OCI-LY1 (cell line): Measurements from ENCODE around the gene STK32B.

ENCODE experiments used
- H2AFZ ChIP-seq: fragments of 200-600 bp; sonication (generic), shearing (Covaris generic); 2 replicates; pipeline ENCODE4 v1.6.0; 2014; ENCODE audit warnings: antibody characterized with exemption, mild to moderate bottlenecking, low read length
- H3F3A ChIP-seq: fragments of 200-600 bp; sonication (generic), shearing (Covaris generic); 2 replicates; pipeline ENCODE4 v1.6.0; 2014; ENCODE audit warnings: mild to moderate bottlenecking, antibody characterized with exemption, low read length, moderate library complexity; ENCODE audit not compliant: insufficient read depth
- H3K27ac ChIP-seq: fragments of 200-600 bp; sonication (generic); 2 replicates; pipeline ENCODE4 v1.5.1; 2014; ENCODE audit warnings: low read length, mixed run types, mild to moderate bottlenecking, low read depth; ENCODE audit not compliant: poor library complexity, severe bottlenecking
- H3K27me3 ChIP-seq: fragments of 200-600 bp; sonication (generic); 2 replicates; pipeline ENCODE4 v1.6.0; 2014; ENCODE audit warnings: antibody characterized with exemption, mild to moderate bottlenecking, low read length, moderate library complexity; ENCODE audit not compliant: insufficient read depth
- H3K36me3 ChIP-seq: fragments of 200-600 bp; sonication (generic); 2 replicates; pipeline ENCODE4 v1.6.1; 2014; ENCODE audit warnings: mild to moderate bottlenecking, antibody characterized with exemption, low read length, moderate library complexity, mixed read lengths; ENCODE audit not compliant: insufficient read depth
- H3K4me1 ChIP-seq: fragments of 200-600 bp; sonication (generic); 2 replicates; pipeline ENCODE4 v1.5.1; 2014; ENCODE audit warnings: mild to moderate bottlenecking, low read length, moderate library complexity; ENCODE audit not compliant: insufficient read depth, severe bottlenecking
- H3K4me2 ChIP-seq: fragments of 200-600 bp; sonication (generic), shearing (Covaris generic); 2 replicates; pipeline ENCODE4 v1.6.1; 2014; ENCODE audit warnings: low read length
- H3K4me3 ChIP-seq: fragments of 200-600 bp; sonication (generic); 2 replicates; pipeline ENCODE4 v1.5.1; 2014; ENCODE audit warnings: low read length, low read depth, mild to moderate bottlenecking, mixed read lengths; ENCODE audit not compliant: poor library complexity, severe bottlenecking
- H3K79me2 ChIP-seq: fragments of 200-600 bp; shearing (Covaris generic); 2 replicates; pipeline ENCODE4 v1.6.1; 2016; ENCODE audit warnings: mixed run types, low read length, mixed read lengths; ENCODE audit not compliant: insufficient read depth
- H3K9ac ChIP-seq: fragments of 200-600 bp; sonication (generic), shearing (Covaris generic); 2 replicates; pipeline ENCODE4 v1.6.1; 2014; ENCODE audit warnings: mild to moderate bottlenecking, low read length, mixed read lengths
- H3K9me2 ChIP-seq: fragments of 200-600 bp; sonication (generic), shearing (Covaris generic); 2 replicates; pipeline ENCODE4 v1.6.1; 2014; ENCODE audit warnings: low read depth, mild to moderate bottlenecking, low read length, mixed read lengths
- H3K9me3 ChIP-seq: fragments of 200-600 bp; shearing (Covaris generic); 2 replicates; pipeline ENCODE4 v1.6.1; 2014; ENCODE audit warnings: low read length, mixed read lengths
- H4K20me1 ChIP-seq: fragments of 200-600 bp; sonication (generic), shearing (Covaris generic); 2 replicates; pipeline ENCODE4 v1.6.0; 2016; ENCODE audit warnings: mild to moderate bottlenecking, low read length; ENCODE audit not compliant: insufficient read depth
- EZH2 ChIP-seq: fragments of 200-600 bp; sonication (generic), shearing (Covaris generic); IDR thresholded peaks from 2 replicates; pipeline ENCODE4 v1.8.0; 2017; ENCODE audit warnings: borderline replicate concordance, mixed run types, mild to moderate bottlenecking, antibody characterized with exemption, low read length, moderate library complexity, mixed read lengths
- TF ChIP-seq, protein P1 (sequence below): fragments of 200-600 bp; sonication (generic), shearing (Covaris generic); IDR thresholded peaks from 2 replicates; pipeline ENCODE4 v1.5.1; 2017; ENCODE audit warnings: mild to moderate bottlenecking, antibody characterized with exemption, low read length, moderate library complexity, mixed read lengths

The STK32B gene

DNA sequence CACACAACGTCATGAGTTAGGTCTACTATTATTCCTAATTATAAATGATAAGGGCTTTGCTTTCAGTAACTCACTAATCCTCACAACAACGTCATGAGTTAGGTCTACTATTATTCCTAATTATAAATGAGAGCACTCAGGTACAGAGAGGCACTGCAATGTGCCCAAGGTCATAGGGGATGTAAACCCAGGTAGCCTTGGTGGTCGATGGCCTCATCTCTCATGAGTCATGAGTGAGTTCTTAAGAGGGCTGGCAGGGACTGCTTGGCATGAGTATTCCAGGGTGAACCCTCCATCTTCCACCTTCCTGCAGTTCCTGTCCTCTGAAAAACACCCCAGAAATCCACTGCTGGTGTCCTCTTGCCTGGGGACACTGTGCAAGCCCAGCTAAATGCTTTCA lies 317.1 kb downstream of the STK32B start:
- no peak overlapping the region for H3K4me3 ChIP-seq
- H3K4me2 ChIP-seq = no peak overlapping the region
- no peak overlapping the region for H3K9ac ChIP-seq
- H3K4me1 ChIP-seq = no peaks in the 10 kb centered on the region
- no peaks in the 10 kb centered on the region for H3K9me3 ChIP-seq
- H3K27me3 ChIP-seq = no peaks in the 10 kb centered on the region
- no peaks in the 10 kb centered on the region for H3F3A ChIP-seq
- no peaks in the 10 kb centered on the region for H3K79me2 ChIP-seq
- no peak overlapping the region for H2AFZ ChIP-seq
- H4K20me1 ChIP-seq = no peaks in the 10 kb centered on the region
- no peak overlapping the region for H3K27ac ChIP-seq
- H3K36me3 ChIP-seq = no peaks in the 10 kb centered on the region
- H3K9me2 ChIP-seq = no peaks in the 10 kb centered on the region
- TF ChIP-seq EZH2 = no peak
- TF ChIP-seq, protein P1, sequence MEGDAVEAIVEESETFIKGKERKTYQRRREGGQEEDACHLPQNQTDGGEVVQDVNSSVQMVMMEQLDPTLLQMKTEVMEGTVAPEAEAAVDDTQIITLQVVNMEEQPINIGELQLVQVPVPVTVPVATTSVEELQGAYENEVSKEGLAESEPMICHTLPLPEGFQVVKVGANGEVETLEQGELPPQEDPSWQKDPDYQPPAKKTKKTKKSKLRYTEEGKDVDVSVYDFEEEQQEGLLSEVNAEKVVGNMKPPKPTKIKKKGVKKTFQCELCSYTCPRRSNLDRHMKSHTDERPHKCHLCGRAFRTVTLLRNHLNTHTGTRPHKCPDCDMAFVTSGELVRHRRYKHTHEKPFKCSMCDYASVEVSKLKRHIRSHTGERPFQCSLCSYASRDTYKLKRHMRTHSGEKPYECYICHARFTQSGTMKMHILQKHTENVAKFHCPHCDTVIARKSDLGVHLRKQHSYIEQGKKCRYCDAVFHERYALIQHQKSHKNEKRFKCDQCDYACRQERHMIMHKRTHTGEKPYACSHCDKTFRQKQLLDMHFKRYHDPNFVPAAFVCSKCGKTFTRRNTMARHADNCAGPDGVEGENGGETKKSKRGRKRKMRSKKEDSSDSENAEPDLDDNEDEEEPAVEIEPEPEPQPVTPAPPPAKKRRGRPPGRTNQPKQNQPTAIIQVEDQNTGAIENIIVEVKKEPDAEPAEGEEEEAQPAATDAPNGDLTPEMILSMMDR = no peak

DNA sequence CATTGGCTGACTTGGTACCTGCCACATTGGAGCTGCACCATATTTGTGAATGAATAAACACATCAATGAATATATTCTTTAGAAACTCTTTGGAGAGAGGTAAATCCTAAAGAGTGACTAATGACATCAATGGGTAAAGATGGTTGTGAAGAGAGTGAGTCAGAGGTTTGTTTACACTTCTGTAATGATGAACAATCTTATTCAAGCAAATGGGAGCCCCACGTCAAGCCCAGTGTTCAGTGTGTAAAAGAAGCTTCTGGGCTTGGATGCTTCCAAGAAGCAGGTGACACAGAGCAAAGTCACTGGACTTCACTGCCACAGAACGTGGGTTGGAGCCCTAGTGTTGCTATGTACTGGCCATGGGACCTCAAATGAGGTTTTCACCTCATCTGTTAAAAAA lies 319.0 kb downstream of the STK32B start:
- Histone ChIP-seq H3K36me3 (no peaks in the 10 kb centered on the region), H3K4me1 (no peaks in the 10 kb centered on the region), H3K27me3 (no peaks in the 10 kb centered on the region), H3K27ac (no peak overlapping the region), H3F3A (no peaks in the 10 kb centered on the region), H2AFZ (no peak overlapping the region), H3K4me3 (no peak overlapping the region), H3K4me2 (no peak overlapping the region), H3K9ac (no peak overlapping the region), H4K20me1 (no peaks in the 10 kb centered on the region), H3K9me2 (no peaks in the 10 kb centered on the region), H3K9me3 (no peaks in the 10 kb centered on the region), H3K79me2 (no peaks in the 10 kb centered on the region)
- no peak for TF ChIP-seq EZH2
- TF ChIP-seq, protein P1 = no peak

DNA sequence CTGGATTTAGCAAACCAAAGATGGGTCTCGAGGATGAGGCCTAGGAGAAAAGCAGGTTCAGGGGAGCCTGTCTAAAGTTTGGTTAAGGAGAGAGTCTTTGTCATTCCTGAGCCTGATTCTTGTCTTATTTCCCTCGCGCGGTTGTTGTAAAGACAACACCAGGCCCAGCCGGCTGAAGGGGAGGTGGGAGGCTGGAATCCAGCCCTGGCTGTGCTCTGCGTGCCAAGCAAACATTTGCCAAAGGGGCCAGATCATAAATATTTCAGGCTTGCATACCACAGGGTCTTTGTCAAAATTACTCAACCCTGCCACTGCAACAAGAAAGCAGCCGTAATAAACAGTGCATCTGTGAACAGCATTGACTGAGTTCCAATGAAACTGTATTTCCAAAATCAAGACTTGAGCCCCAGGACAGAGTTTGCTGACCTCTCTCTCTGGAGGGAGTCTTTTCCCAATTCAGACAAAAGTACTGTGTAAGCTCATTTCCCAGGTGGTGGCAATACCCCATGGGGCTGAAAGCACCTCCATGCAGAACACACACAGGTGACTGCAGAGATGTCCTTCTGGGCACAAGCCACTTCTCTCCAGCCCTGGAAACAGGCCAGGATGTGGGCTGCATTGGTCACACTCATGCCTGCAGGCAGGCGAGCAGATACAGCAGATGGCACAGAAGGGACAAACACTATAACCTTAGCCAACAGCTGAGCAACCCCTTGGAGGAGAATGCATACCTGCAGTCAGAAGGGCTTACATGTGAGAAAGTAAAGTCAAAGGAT lies 320.3 kb downstream of the STK32B start:
- TF ChIP-seq, protein P1 = no peak
- no peak for TF ChIP-seq EZH2
- Histone ChIP-seq H3K9me2 (no peaks in the 10 kb centered on the region), H3K4me3 (no peak overlapping the region), H4K20me1 (no peaks in the 10 kb centered on the region), H3K9ac (no peak overlapping the region), H3K27me3 (no peaks in the 10 kb centered on the region), H3F3A (no peaks in the 10 kb centered on the region), H3K79me2 (no peaks in the 10 kb centered on the region), H3K4me2 (no peak overlapping the region), H3K27ac (no peak overlapping the region), H3K36me3 (no peaks in the 10 kb centered on the region), H3K9me3 (no peaks in the 10 kb centered on the region), H2AFZ (no peak overlapping the region), H3K4me1 (no peaks in the 10 kb centered on the region)
